HG02938 (cell line): Measurements from ENCODE around the gene CELSR3.

Source experiments
- ATAC-seq: cut with Tn5 transposase; IDR thresholded peaks from one replicate; pipeline ENCODE4 v1.9.1; 2021; ENCODE audit warnings: mild to moderate bottlenecking, moderate library complexity; ENCODE audit not compliant: unreplicated experiment

CELSR3 gene

GRCh38 chr3:48663489-48664312, 1.0 kb upstream of the CELSR3 start:
- ATAC-seq: peak; percentile 89

- ATAC-seq: no peak
Measured at GRCh38 chr3:48662145-48662752, 437 bp downstream of the CELSR3 start.

GRCh38 chr3:48661501-48662144, 1.1 kb downstream of the CELSR3 start:
- no peak for ATAC-seq

GRCh38 chr3:48660800-48661400, 1.8 kb downstream of the CELSR3 start:
- ATAC-seq: no peak

GRCh38 chr3:48656841-48657281, 5.8 kb downstream of the CELSR3 start:
- ATAC-seq: no peak

- peak; percentile 50 for ATAC-seq
Measured at GRCh38 chr3:48656061-48656840, 6.4 kb downstream of the CELSR3 start.

- no peak for ATAC-seq
Measured at GRCh38 chr3:48655606-48656005, 7.1 kb downstream of the CELSR3 start.

GRCh38 chr3:48655063-48655462, 7.6 kb downstream of the CELSR3 start:
- no peak for ATAC-seq

- ATAC-seq: no peak
Measured at GRCh38 chr3:48652923-48653715, 9.6 kb downstream of the CELSR3 start.

- ATAC-seq: no peak
Measured at GRCh38 chr3:48651771-48652170, 10.9 kb downstream of the CELSR3 start.

- no peak for ATAC-seq
Measured at GRCh38 chr3:48650723-48651122, 12.0 kb downstream of the CELSR3 start.

GRCh38 chr3:48648188-48648850, 14.4 kb downstream of the CELSR3 start:
- no peak for ATAC-seq

GRCh38 chr3:48647714-48648113, 15.0 kb downstream of the CELSR3 start:
- ATAC-seq: no peak

GRCh38 chr3:48644898-48645760, 17.6 kb downstream of the CELSR3 start:
- no peak for ATAC-seq

- ATAC-seq: no peak
Measured at GRCh38 chr3:48642605-48643004, 20.1 kb downstream of the CELSR3 start.

GRCh38 chr3:48641396-48641795, 21.3 kb downstream of the CELSR3 start:
- no peak for ATAC-seq

- no peak for ATAC-seq
Measured at GRCh38 chr3:48639944-48640606, 22.6 kb downstream of the CELSR3 start.

GRCh38 chr3:48637305-48637704, 25.4 kb downstream of the CELSR3 start:
- ATAC-seq: no peak
